A549 treated with GW870086 at 1 μM for 4 hours (cell line): ENCODE data around the gene TMEM120B. TPM values are rescaled to one million over a fixed set of nuclear protein-coding genes. Genes with fewer than 3 reads are reported as not detected.

Experiments used
- total RNA-seq: library from RNA; stranded (reverse); fragments of 200-300 nt; extraction: Qiagen RNA extraction; gene quantifications from 5 replicates; pipeline ENCODE4 v1.2.3, GENCODE V29; 2022; ENCODE audit warnings: low read depth

The TMEM120B gene
- 13.9 to 20.5 TPM (median 18.8 TPM) in 5 replicates for total RNA-seq

GRCh38 chr12:121712461-121713256 is at the start of gene TMEM120B:
Gene TMEM120B (plus strand): TSS chr12:121712752. CDS start chr12:121712896, 144 bp downstream.

GRCh38 chr12:121669521-121669900 is 43.0 kb upstream of the TMEM120B start, which contains the start of gene MORN3:
Gene MORN3 (minus strand): TSS chr12:121669654. CDS start chr12:121669483, 171 bp downstream.

GRCh38 chr12:121793440-121793837 is 80.9 kb downstream of the TMEM120B start, which contains the start of gene RHOF:
Gene RHOF (minus strand): TSS chr12:121793688. CDS start chr12:121793633, 55 bp downstream.

GRCh38 chr12:121803861-121804416 is 91.4 kb downstream of the TMEM120B start, which contains the start of gene SETD1B:
Gene SETD1B (plus strand): TSS chr12:121804009. CDS start chr12:121804738, 729 bp downstream.

Other genes starting within 250 kb of the TMEM120B start
- gene KDM2B, start 131.7 kb upstream of the TMEM120B start, total RNA-seq: 16.9 to 21.4 TPM (median 18.0 TPM) in 5 replicates
- gene ORAI1, start 86.2 kb upstream of the TMEM120B start, total RNA-seq: 20.7 to 37.8 TPM (median 34.7 TPM) in 5 replicates
- 0.10 to 0.35 TPM (median 0.21 TPM) in 5 replicates for gene MORN3, start 43.1 kb upstream of the TMEM120B start, total RNA-seq
- gene RHOF, start 80.9 kb downstream of the TMEM120B start, total RNA-seq: 92.2 to 117 TPM (median 113 TPM) in 5 replicates
- 10.2 to 14.7 TPM (median 13.0 TPM) in 5 replicates for gene SETD1B, start 91.3 kb downstream of the TMEM120B start, total RNA-seq
- 1.6 to 2.2 TPM (median 2.0 TPM) in 5 replicates for gene HPD, start 146.1 kb downstream of the TMEM120B start, total RNA-seq
- gene PSMD9, start 176.0 kb downstream of the TMEM120B start, total RNA-seq: 113 to 168 TPM (median 127 TPM) in 5 replicates
- gene CFAP251, start 205.8 kb downstream of the TMEM120B start, total RNA-seq: 1.4 to 2.3 TPM (median 1.5 TPM) in 5 replicates